Mesothelial cell of epicardium (in vitro differentiated cells): ENCODE measurements around the gene TAAR6. TPM values are rescaled to one million over a fixed set of nuclear protein-coding genes. Genes with fewer than 3 reads are reported as not detected.
"Not testable (repeated sequence)": the region's sequence is repeated elsewhere in the genome, so short reads cannot be mapped to it uniquely, and the experiment has no call there.

Experiments
- DNase-seq, 2 experiments: peaks; one replicate each; pipeline ENCODE4 v3.0.0; 2021; ENCODE audit warnings: low spot score in 2 of 2; ENCODE audit not compliant: unreplicated experiment in 2 of 2
- H3K27ac Mint-ChIP-seq: 2 replicates; pipeline ENCODE4 v1.8.0; 2021; ENCODE audit warnings: mixed read lengths
- H3K27me3 Mint-ChIP-seq: 2 replicates; pipeline ENCODE4 v1.8.0; 2021; ENCODE audit warnings: low read depth, mixed read lengths
- H3K36me3 Mint-ChIP-seq: 2 replicates; pipeline ENCODE4 v1.8.0; 2021; ENCODE audit warnings: mixed read lengths
- H3K4me1 Mint-ChIP-seq: 2 replicates; pipeline ENCODE4 v1.8.0; 2021; ENCODE audit warnings: mixed read lengths
- H3K4me3 Mint-ChIP-seq: 2 replicates; pipeline ENCODE4 v1.8.0; 2021; ENCODE audit warnings: mild to moderate bottlenecking, moderate library complexity, mixed read lengths
- H3K9me3 Mint-ChIP-seq: 2 replicates; pipeline ENCODE4 v1.8.0; 2021; ENCODE audit warnings: mixed read lengths
- total RNA-seq: library from RNA; stranded (reverse); gene quantifications from 3 replicates; pipeline ENCODE4 v1.2.1, GENCODE V29; 2021
- TF ChIP-seq, protein P1 (sequence below): fragments of 200-600 bp; sonication (generic); IDR thresholded peaks from one replicate; pipeline ENCODE4 v1.5.0; 2021; ENCODE audit warnings: antibody characterized with exemption; ENCODE audit not compliant: unreplicated experiment

Gene TAAR6
- total RNA-seq, 1 donor from 2014 or later = not detected

DNA sequence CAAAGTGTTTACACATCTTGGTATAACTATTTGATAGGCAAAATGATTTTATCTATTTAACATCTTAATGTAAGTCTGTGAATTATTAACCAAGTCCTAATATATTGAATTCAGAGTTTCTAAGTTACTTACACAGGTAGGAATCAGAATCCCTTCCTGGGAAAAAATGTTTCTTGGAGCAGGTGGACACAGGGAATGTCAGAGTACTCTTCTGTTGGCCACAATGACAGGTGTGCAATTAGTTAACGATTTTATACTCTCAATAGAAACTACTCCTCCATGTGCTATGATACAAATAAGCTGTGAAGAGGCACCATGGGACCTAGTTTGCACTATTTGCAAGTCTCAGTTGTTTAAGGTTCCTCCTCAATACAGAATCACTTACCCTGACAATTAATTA, 20.2 kb downstream of the TAAR6 start:
- Mint-ChIP-seq H3K9me3 (no peaks in the 10 kb centered on the region), H3K4me3 (no peak overlapping the region), H3K4me1 (no peaks in the 10 kb centered on the region), H3K36me3 (no peaks in the 10 kb centered on the region), H3K27ac (no peak overlapping the region), H3K27me3 (peaks cover 14% of the 10 kb centered on the region)
- TF ChIP-seq, protein P1, sequence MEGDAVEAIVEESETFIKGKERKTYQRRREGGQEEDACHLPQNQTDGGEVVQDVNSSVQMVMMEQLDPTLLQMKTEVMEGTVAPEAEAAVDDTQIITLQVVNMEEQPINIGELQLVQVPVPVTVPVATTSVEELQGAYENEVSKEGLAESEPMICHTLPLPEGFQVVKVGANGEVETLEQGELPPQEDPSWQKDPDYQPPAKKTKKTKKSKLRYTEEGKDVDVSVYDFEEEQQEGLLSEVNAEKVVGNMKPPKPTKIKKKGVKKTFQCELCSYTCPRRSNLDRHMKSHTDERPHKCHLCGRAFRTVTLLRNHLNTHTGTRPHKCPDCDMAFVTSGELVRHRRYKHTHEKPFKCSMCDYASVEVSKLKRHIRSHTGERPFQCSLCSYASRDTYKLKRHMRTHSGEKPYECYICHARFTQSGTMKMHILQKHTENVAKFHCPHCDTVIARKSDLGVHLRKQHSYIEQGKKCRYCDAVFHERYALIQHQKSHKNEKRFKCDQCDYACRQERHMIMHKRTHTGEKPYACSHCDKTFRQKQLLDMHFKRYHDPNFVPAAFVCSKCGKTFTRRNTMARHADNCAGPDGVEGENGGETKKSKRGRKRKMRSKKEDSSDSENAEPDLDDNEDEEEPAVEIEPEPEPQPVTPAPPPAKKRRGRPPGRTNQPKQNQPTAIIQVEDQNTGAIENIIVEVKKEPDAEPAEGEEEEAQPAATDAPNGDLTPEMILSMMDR = no peak
- no peak for DNase-seq

GRCh38 chr6:132592855-132593254, 22.7 kb downstream of the TAAR6 start:
- H3K27me3 Mint-ChIP-seq = peaks cover 12% of the 10 kb centered on the region
- no peaks in the 10 kb centered on the region for H3K4me1 Mint-ChIP-seq
- H3K9me3 Mint-ChIP-seq = no peaks in the 10 kb centered on the region
- H3K4me3 Mint-ChIP-seq = no peak overlapping the region
- DNase-seq = no peak
- no peak overlapping the region for H3K27ac Mint-ChIP-seq
- no peaks in the 10 kb centered on the region for H3K36me3 Mint-ChIP-seq
- TF ChIP-seq, protein P1 = no peak

GRCh38 chr6:132596201-132596600, 26.1 kb downstream of the TAAR6 start:
- no peaks in the 10 kb centered on the region for H3K9me3 Mint-ChIP-seq
- H3K27me3 Mint-ChIP-seq = peaks cover 12% of the 10 kb centered on the region
- no peak overlapping the region for H3K4me3 Mint-ChIP-seq
- H3K27ac Mint-ChIP-seq = no peak overlapping the region
- H3K36me3 Mint-ChIP-seq = no peaks in the 10 kb centered on the region
- TF ChIP-seq, protein P1 = no peak
- DNase-seq = no peak
- no peaks in the 10 kb centered on the region for H3K4me1 Mint-ChIP-seq

GRCh38 chr6:132598473-132598872, 28.4 kb downstream of the TAAR6 start:
- DNase-seq = no peak
- H3K36me3 Mint-ChIP-seq = no peaks in the 10 kb centered on the region
- no peak overlapping the region for H3K4me3 Mint-ChIP-seq
- TF ChIP-seq, protein P1 = no peak
- H3K9me3 Mint-ChIP-seq = no peaks in the 10 kb centered on the region
- peaks cover 11% of the 10 kb centered on the region for H3K27me3 Mint-ChIP-seq
- H3K27ac Mint-ChIP-seq = no peak overlapping the region
- H3K4me1 Mint-ChIP-seq = no peaks in the 10 kb centered on the region

DNA sequence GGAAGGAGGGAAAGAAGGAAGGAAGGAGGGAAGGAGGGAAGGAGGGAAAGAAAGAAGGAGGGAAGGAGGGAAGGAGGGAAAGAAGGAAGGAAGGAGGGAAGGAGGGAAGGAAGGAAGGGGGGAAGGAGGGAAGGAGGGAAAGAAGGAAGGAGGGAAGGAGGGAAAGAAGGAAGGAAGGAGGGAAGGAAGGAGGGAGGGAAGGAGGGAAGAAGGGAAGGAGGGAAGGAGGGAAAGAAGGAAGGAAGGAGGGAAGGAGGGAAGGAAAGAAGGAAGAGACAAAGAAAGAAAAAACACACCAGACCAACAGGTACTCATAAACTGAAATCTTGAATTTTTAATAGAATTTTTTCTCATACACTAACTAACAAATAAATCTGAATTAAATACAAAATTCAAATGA, 30.8 kb downstream of the TAAR6 start:
- H3K4me3 Mint-ChIP-seq, H3K27ac Mint-ChIP-seq, H3K9me3 Mint-ChIP-seq, H3K36me3 Mint-ChIP-seq, H3K4me1 Mint-ChIP-seq, DNase-seq: not testable (repeated sequence)
- peaks cover 11% of the 10 kb centered on the region for H3K27me3 Mint-ChIP-seq

- TF ChIP-seq, protein P1 = no peak
- peaks cover 5% of the 10 kb centered on the region for H3K9me3 Mint-ChIP-seq
- no peaks in the 10 kb centered on the region for H3K36me3 Mint-ChIP-seq
- DNase-seq = no peak
- H3K27me3 Mint-ChIP-seq = peaks cover 8% of the 10 kb centered on the region
- no peaks in the 10 kb centered on the region for H3K4me1 Mint-ChIP-seq
- H3K4me3 Mint-ChIP-seq = no peak overlapping the region
- H3K27ac Mint-ChIP-seq = no peak overlapping the region
Measured at GRCh38 chr6:132604635-132605152, 34.6 kb downstream of the TAAR6 start.
